WTC11 (cell line): ENCODE data around the gene VAV2. TPM values are rescaled to one million over a fixed set of nuclear protein-coding genes. Genes with fewer than 3 reads are reported as not detected.

ENCODE experiments used
- ATAC-seq: fragments of 200-7000 bp; cut with Tn5 transposase; 2 replicates; pipeline ENCODE4 v1.10.0; 2021; ENCODE audit warnings: mild to moderate bottlenecking, moderate library complexity
- CTCF ChIA-PET: fragments of 300-600 bp; sonication (Branson Sonifier 250); formaldehyde crosslinking; loops from one replicate; lab custom pipeline; 2021; ENCODE audit warnings: antibody characterized with exemption; lab: Charles Lee
- POLR2A ChIA-PET: fragments of 350-600 bp; sonication (Branson Sonifier 250); formaldehyde crosslinking; loops from one replicate; lab custom pipeline; 2021; ENCODE audit warnings: antibody characterized with exemption; lab: Charles Lee
- DNase-seq: peaks from one replicate; pipeline ENCODE4 v3.0.0; 2021; ENCODE audit warnings: low spot score
- H3K27ac Mint-ChIP-seq: 2 replicates; pipeline ENCODE4 v1.8.0; 2021; ENCODE audit warnings: mixed read lengths
- H3K27me3 Mint-ChIP-seq: 2 replicates; pipeline ENCODE4 v1.8.0; 2021; ENCODE audit warnings: low read depth, mild to moderate bottlenecking, moderate library complexity, mixed read lengths
- H3K36me3 Mint-ChIP-seq: 2 replicates; pipeline ENCODE4 v1.8.0; 2021; ENCODE audit warnings: mixed read lengths
- H3K4me1 Mint-ChIP-seq: 2 replicates; pipeline ENCODE4 v1.8.0; 2022; ENCODE audit warnings: mixed read lengths
- H3K4me3 Mint-ChIP-seq: 2 replicates; pipeline ENCODE4 v1.8.0; 2021; ENCODE audit warnings: mild to moderate bottlenecking, moderate library complexity, mixed read lengths
- H3K9me3 Mint-ChIP-seq: 2 replicates; pipeline ENCODE4 v1.8.0; 2021; ENCODE audit warnings: mixed read lengths
- ATF1 ChIP-seq: sonication (generic); formaldehyde crosslinking; IDR thresholded peaks from 2 replicates; pipeline ENCODE4 v1.8.1; 2023; ENCODE audit warnings: mild to moderate bottlenecking, moderate library complexity, missing genetic modification reagents
- FOXJ3 ChIP-seq: sonication (generic); formaldehyde crosslinking; IDR thresholded peaks from 2 replicates; pipeline ENCODE4 v1.9.0; 2021; ENCODE audit warnings: missing genetic modification reagents, mild to moderate bottlenecking, borderline replicate concordance
- GABPB1 ChIP-seq: sonication (generic); formaldehyde crosslinking; IDR thresholded peaks from 2 replicates; pipeline ENCODE4 v1.8.1; 2023; ENCODE audit warnings: mild to moderate bottlenecking, missing genetic modification reagents
- JAZF1 ChIP-seq: fragments of 250-450 bp; sonication (Bioruptor Pico); IDR thresholded peaks from 2 replicates; pipeline ENCODE4 v1.9.0; 2021; ENCODE audit warnings: moderate library complexity, mild to moderate bottlenecking, inconsistent platforms
- MYBL2 ChIP-seq: sonication (generic); formaldehyde crosslinking; IDR thresholded peaks from 2 replicates; pipeline ENCODE4 v1.8.1; 2023; ENCODE audit warnings: mild to moderate bottlenecking, moderate library complexity, missing genetic modification reagents
- NR1H2 ChIP-seq: sonication (generic); formaldehyde crosslinking; IDR thresholded peaks from 2 replicates; pipeline ENCODE4 v1.9.0; 2021; ENCODE audit warnings: mild to moderate bottlenecking, moderate library complexity, missing genetic modification reagents
- SMAD3 ChIP-seq: sonication (generic); formaldehyde crosslinking; IDR thresholded peaks from 2 replicates; pipeline ENCODE4 v1.8.0; 2022; ENCODE audit warnings: missing genetic modification reagents, mild to moderate bottlenecking, borderline replicate concordance
- TCF7 ChIP-seq: sonication (generic); formaldehyde crosslinking; IDR thresholded peaks from 2 replicates; pipeline ENCODE4 v1.8.0; 2022; ENCODE audit warnings: mild to moderate bottlenecking, low read depth, missing genetic modification reagents, moderate library complexity
- TEAD4 ChIP-seq: sonication (generic); formaldehyde crosslinking; IDR thresholded peaks from 2 replicates; pipeline ENCODE4 v1.8.0; 2022; ENCODE audit warnings: mild to moderate bottlenecking, missing genetic modification reagents
- TP53 ChIP-seq: sonication (generic); formaldehyde crosslinking; IDR thresholded peaks from 2 replicates; pipeline ENCODE4 v1.8.1; 2023; ENCODE audit warnings: mild to moderate bottlenecking, missing genetic modification reagents
- ZNF219 ChIP-seq: sonication (generic); formaldehyde crosslinking; IDR thresholded peaks from 2 replicates; pipeline ENCODE4 v1.8.0; 2023; ENCODE audit warnings: missing genetic modification reagents, mild to moderate bottlenecking, borderline replicate concordance
- ZNF317 ChIP-seq: sonication (generic); formaldehyde crosslinking; IDR thresholded peaks from 2 replicates; pipeline ENCODE4 v1.8.1; 2023; ENCODE audit warnings: low read depth, mild to moderate bottlenecking, moderate library complexity, missing genetic modification reagents, borderline replicate concordance
- ZNF396 ChIP-seq: fragments of 250-450 bp; sonication (Bioruptor Pico); IDR thresholded peaks from 2 replicates; pipeline ENCODE4 v1.8.0; 2021; ENCODE audit warnings: mild to moderate bottlenecking, moderate library complexity, borderline replicate concordance
- ZNF423 ChIP-seq: fragments of 250-450 bp; sonication (Bioruptor Pico); IDR thresholded peaks from 2 replicates; pipeline ENCODE4 v2.1.2; 2022; ENCODE audit warnings: mild to moderate bottlenecking, moderate library complexity
- total RNA-seq: library from RNA; stranded (reverse); gene quantifications from 3 replicates; pipeline ENCODE4 v1.2.3, GENCODE V29; 2021
- TF ChIP-seq, protein P1 (sequence below): sonication (generic); formaldehyde crosslinking; IDR thresholded peaks from 2 replicates; pipeline ENCODE4 v1.8.0; 2022; ENCODE audit warnings: mild to moderate bottlenecking, missing genetic modification reagents
- TF ChIP-seq, protein P2 (sequence below): sonication (generic); formaldehyde crosslinking; IDR thresholded peaks from 2 replicates; pipeline ENCODE4 v1.8.0; 2022; ENCODE audit warnings: mild to moderate bottlenecking, missing genetic modification reagents
- TF ChIP-seq, protein P3 (sequence below): fragments of 250-450 bp; sonication (Bioruptor Pico); IDR thresholded peaks from 2 replicates; pipeline ENCODE4 v1.9.0; 2021; ENCODE audit warnings: moderate library complexity, mild to moderate bottlenecking, inconsistent platforms, borderline replicate concordance
- TF ChIP-seq, protein P4 (sequence below): sonication (generic); formaldehyde crosslinking; IDR thresholded peaks from 2 replicates; pipeline ENCODE4 v1.8.0; 2023; ENCODE audit warnings: missing genetic modification reagents, mild to moderate bottlenecking, borderline replicate concordance
- TF ChIP-seq, protein P5 (sequence below): fragments of 250-450 bp; sonication (Bioruptor Pico); IDR thresholded peaks from 2 replicates; pipeline ENCODE4 v1.9.0; 2021; ENCODE audit warnings: mild to moderate bottlenecking

VAV2 gene
- total RNA-seq, 1 experiment from 2014 or later, result 39.7 TPM

DNA sequence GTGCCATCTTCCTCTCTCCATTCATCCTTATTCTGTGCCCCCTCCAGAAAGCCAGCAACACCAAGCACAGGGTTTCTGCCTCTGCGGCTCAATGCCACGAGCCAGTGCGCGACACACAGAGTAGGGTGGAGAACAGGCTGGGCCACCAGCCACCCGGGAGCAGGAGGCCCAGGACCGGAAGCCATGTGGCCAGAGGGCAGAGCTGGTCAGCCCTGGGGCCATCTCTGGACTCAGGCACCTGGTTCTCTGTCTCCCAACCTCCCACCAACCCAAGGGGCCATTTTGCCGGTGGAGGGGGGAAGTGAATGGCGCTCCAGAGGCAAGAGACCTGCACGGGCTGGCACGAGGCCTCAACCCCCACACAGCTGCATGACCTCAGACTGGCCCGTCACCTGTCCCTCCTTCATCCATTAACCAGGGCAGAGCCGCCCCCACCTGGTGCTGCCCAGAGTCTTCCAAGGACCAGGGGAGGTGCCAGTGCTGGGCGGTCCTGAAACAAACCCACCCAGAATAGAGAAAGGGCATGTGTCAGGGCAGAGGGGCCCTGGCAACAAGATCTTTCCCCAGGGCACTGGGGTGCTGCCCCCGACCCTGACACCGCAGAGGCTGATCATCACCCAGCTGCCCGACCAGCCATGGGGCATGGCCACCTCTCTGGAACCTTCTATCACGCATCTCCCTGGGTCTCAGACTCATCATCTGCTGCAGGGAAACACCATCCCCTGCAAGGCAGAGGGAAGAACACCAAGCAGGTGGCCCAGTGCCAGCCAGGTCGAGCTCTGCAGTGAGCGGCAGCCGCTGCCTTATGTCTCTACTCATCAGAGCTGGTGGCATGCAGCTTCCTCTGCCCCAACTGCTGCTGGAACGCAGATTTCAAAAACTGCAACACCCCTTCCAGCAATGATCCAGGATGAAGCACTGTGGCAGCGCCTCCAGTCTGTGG is 11.9 kb downstream of the VAV2 start:
- H3K36me3 Mint-ChIP-seq, result no peaks in the 10 kb centered on the region

DNA sequence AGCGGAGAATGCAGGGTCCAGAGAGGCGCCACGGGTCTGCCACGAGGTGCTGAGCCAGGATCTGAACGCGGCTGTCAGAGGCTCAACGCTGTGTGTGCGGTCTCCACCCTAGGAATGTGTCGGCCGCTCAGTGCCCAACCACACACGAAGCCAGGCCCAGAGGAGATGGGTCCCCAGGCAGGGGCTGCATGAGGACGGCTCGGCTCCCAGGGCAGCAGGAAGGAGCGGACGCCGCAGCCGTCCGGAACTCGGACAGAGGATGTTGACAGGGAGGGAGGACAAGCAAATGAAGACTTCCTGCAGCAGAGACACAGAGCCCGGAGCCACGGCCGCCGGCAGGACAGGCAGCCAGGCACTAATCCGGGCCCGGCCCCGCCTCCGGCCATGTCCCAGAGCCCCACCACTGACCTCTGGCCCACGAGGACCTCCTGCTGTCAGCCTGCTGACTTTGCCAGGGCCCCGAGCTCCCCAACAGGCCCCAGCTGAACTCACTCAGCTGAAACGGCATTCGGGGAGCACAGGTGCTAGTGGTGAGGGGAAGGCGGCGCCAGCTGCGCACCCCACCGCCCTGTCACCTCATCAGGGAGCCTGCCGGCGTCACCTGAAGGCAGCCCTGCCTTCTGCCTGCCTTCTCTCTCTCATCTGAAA is 12.7 kb downstream of the VAV2 start:
- H3K4me3 Mint-ChIP-seq, result no peak overlapping the region
- no peaks in the 10 kb centered on the region for H3K9me3 Mint-ChIP-seq
- peaks cover 13% of the 10 kb centered on the region; the same call in 1 of the 2 replicates for H3K4me1 Mint-ChIP-seq
- no peak overlapping the region; the same call in 1 of the 2 replicates for H3K27ac Mint-ChIP-seq
- ATAC-seq (no peak), DNase-seq (peak; percentile 12)
- no peaks in the 10 kb centered on the region for H3K36me3 Mint-ChIP-seq
- ChIA-PET CTCF (interaction anchor here (0.7 kb wide), 1 partner anchor 368 kb away, joined by 3 read pairs; no protein-coding TSS in a partner anchor), POLR2A (no interaction called here)
- H3K27me3 Mint-ChIP-seq, result no peaks in the 10 kb centered on the region
- TF ChIP-seq FOXJ3 (CRISPR knock-in tag) (no peak), GABPB1 (CRISPR knock-in tag) (peak; percentile 50; the same call in 1 of the 2 replicates), TEAD4 (CRISPR knock-in tag) (no peak), NR1H2 (CRISPR knock-in tag) (no peak), ATF1 (CRISPR knock-in tag) (no peak), TCF7 (CRISPR knock-in tag) (no peak), ZNF423 (CRISPR knock-in tag) (no peak), JAZF1 (CRISPR knock-in tag) (no peak)

More for the DNA sequence above, 11.9 kb downstream of the VAV2 start:
- Mint-ChIP-seq H3K9me3 (no peaks in the 10 kb centered on the region), H3K27me3 (no peaks in the 10 kb centered on the region), H3K27ac (peak overlapping the region; percentile 24), H3K4me1 (peaks cover 8% of the 10 kb centered on the region; the same call in 1 of the 2 replicates), H3K4me3 (no peak overlapping the region)
- ChIA-PET POLR2A (interaction anchor here (1.1 kb wide), 1 partner anchor 25 kb away, joined by 3 read pairs; no protein-coding TSS in a partner anchor), CTCF (interaction anchor here (0.6 to 1.9 kb wide), 5 partner anchors 24 to 387 kb away, joined by 3 to 6 read pairs (median 3); no protein-coding TSS in a partner anchor)
- TF ChIP-seq SMAD3 (no peak), MYBL2 (no peak), TP53 (CRISPR knock-in tag) (no peak), ZNF396 (CRISPR knock-in tag) (no peak), ZNF317 (CRISPR knock-in tag) (no peak), ZNF219 (no peak), ZNF423 (CRISPR knock-in tag) (no peak)
- TF ChIP-seq, protein P1, sequence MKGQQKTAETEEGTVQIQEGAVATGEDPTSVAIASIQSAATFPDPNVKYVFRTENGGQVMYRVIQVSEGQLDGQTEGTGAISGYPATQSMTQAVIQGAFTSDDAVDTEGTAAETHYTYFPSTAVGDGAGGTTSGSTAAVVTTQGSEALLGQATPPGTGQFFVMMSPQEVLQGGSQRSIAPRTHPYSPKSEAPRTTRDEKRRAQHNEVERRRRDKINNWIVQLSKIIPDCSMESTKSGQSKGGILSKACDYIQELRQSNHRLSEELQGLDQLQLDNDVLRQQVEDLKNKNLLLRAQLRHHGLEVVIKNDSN (CRISPR knock-in tag), result no peak
- TF ChIP-seq, protein P2, sequence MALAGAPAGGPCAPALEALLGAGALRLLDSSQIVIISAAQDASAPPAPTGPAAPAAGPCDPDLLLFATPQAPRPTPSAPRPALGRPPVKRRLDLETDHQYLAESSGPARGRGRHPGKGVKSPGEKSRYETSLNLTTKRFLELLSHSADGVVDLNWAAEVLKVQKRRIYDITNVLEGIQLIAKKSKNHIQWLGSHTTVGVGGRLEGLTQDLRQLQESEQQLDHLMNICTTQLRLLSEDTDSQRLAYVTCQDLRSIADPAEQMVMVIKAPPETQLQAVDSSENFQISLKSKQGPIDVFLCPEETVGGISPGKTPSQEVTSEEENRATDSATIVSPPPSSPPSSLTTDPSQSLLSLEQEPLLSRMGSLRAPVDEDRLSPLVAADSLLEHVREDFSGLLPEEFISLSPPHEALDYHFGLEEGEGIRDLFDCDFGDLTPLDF (CRISPR knock-in tag), result no peak
- TF ChIP-seq, protein P3, sequence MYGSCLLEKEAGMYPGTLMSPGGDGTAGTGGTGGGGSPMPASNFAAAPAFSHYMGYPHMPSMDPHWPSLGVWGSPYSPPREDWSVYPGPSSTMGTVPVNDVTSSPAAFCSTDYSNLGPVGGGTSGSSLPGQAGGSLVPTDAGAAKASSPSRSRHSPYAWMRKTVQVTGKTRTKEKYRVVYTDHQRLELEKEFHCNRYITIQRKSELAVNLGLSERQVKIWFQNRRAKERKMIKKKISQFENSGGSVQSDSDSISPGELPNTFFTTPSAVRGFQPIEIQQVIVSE (CRISPR knock-in tag), result no peak
- TF ChIP-seq, protein P4, sequence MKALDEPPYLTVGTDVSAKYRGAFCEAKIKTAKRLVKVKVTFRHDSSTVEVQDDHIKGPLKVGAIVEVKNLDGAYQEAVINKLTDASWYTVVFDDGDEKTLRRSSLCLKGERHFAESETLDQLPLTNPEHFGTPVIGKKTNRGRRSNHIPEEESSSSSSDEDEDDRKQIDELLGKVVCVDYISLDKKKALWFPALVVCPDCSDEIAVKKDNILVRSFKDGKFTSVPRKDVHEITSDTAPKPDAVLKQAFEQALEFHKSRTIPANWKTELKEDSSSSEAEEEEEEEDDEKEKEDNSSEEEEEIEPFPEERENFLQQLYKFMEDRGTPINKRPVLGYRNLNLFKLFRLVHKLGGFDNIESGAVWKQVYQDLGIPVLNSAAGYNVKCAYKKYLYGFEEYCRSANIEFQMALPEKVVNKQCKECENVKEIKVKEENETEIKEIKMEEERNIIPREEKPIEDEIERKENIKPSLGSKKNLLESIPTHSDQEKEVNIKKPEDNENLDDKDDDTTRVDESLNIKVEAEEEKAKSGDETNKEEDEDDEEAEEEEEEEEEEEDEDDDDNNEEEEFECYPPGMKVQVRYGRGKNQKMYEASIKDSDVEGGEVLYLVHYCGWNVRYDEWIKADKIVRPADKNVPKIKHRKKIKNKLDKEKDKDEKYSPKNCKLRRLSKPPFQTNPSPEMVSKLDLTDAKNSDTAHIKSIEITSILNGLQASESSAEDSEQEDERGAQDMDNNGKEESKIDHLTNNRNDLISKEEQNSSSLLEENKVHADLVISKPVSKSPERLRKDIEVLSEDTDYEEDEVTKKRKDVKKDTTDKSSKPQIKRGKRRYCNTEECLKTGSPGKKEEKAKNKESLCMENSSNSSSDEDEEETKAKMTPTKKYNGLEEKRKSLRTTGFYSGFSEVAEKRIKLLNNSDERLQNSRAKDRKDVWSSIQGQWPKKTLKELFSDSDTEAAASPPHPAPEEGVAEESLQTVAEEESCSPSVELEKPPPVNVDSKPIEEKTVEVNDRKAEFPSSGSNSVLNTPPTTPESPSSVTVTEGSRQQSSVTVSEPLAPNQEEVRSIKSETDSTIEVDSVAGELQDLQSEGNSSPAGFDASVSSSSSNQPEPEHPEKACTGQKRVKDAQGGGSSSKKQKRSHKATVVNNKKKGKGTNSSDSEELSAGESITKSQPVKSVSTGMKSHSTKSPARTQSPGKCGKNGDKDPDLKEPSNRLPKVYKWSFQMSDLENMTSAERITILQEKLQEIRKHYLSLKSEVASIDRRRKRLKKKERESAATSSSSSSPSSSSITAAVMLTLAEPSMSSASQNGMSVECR (CRISPR knock-in tag), result no peak
- TF ChIP-seq, protein P5, sequence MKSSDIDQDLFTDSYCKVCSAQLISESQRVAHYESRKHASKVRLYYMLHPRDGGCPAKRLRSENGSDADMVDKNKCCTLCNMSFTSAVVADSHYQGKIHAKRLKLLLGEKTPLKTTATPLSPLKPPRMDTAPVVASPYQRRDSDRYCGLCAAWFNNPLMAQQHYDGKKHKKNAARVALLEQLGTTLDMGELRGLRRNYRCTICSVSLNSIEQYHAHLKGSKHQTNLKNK (CRISPR knock-in tag), result no peak
- ATAC-seq (no peak), DNase-seq (peak; percentile 7)
